ENCODE results near the gene FRA10AC1. TPM values are rescaled to one million over a fixed set of nuclear protein-coding genes. Genes with fewer than 3 reads are reported as not detected.

The FRA10AC1 gene
- polyA plus RNA-seq, 4 donors = 30.4 to 41.8 (median 35.2) TPM

DNA sequence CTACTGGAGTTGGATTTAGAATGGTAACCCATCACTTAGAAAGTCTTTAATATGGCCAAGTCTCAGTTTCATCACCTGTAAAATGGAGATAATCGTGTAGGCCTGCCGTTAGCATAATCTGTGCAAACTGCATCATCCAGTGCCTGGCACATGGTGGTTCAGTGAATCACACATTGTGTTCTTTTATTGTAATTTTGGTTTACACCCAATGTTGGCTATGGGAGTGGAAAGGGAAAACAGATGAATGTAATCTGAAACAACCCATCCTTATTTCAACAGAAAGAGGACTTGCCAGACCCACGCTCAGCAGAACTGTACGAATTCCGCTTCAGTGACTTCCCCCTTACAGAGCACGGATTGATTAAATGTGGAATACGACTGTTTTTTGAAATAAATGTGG lies 62.6 kb downstream of the FRA10AC1 start:
- no peak for DNase-seq (ENCODE audit: low read depth in 4 of 4, low spot score in 3 of 4)

DNA sequence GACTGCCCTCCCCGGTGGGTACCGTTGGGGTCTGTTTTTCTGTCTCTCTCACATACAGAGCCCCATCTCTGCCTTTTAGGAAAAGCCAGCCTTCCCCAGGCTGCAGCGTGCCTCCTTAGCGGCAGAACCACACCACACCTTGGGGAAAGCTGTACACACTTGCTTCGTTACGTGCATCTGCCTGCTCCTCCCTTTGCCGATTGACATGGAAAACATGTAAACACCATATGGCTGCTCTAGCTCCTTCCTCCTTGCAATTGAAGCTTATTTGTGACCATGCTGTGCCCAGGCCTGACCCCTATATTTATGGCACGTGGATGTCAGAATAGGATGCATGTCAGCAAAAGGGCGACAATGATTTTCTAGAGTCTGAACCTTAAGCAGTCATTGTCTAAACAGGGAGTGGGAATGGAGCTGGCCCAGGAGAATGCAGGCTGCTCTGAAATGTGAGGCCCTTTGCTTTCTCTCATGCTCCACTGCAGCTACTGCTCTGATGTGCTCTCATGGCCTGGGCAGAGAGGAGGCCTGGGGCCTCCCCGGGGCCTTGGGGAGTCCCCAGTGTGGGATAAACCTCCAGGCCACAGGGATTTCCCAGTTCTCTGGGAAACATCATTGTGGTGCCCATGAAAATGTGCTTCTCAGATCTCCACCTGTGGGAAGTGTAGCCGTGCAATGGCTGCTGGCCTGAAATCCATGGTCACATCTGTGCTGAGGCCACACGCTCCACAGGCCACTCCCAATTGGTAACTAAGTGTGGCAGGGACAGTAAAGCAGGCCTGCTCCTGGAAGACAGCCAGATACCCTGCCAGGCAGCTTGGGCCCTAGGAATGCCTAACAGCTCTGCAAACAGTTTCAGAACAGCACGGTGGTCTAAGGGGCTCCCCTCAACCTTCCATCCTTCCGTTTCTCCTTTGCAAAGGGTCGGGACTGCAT lies 71.5 kb downstream of the FRA10AC1 start:
- no peak for DNase-seq (ENCODE audit: low read depth in 4 of 4, low spot score in 3 of 4)

DNA sequence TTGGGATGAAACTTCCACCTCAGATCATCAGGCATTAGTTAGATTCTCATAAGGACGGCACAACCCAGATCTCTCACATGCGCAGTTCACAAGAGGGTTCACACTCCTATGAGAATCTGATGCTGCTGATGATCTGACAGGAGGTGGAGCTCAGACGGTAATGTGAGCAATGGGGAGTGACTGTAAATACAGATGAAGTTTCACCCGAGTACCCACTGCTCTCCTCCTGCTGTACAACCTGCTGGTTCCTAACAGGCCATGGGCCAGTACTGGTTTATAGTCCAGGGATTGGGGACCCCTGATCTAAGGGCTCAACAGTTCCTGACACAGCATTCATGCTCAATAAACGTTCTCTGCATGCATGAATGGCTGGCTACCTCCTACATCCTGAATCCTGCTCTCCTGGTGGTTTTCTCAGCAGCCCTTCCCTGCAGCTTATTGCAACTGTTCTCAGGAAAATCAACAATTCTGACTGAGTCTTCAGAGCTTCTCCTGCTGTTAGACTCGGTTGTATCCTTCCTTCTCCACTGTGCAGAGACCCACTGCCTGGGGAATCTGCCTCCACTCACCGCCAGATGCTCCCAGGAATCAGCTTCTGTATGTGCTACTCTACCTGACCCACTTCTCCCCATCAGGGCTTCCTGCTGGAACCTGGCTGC lies 72.6 kb downstream of the FRA10AC1 start:
- DNase-seq (ENCODE audit: low read depth in 4 of 4, low spot score in 3 of 4) = no peak

DNA sequence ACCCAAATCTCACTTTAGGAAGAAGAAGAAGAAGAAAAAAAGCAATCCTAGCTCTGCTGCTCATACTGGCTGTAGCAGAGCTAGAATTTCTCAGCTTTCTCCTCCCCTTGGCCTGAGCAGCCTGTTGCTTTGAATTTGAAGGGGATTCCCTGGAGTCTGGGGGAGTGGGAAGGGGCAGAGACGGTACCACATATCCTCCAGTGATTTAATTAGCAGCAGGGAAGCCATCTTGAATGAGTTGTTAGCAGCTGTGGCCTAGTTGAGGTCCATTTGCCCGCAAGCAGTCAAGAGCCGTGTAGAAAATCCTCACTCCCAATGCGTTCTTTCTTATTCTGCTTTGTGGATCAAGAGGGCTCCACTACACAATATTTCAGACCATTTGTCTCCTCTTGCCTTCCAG lies 73.5 kb downstream of the FRA10AC1 start:
- DNase-seq (ENCODE audit: low read depth in 4 of 4, low spot score in 3 of 4) = no peak

GRCh38 chr10:93622942-93623341 lies 79.5 kb downstream of the FRA10AC1 start:
- DNase-seq (ENCODE audit: low read depth in 4 of 4, low spot score in 3 of 4) = no peak

- DNase-seq (ENCODE audit: low read depth in 4 of 4, low spot score in 3 of 4) = no peak
Observed at GRCh38 chr10:93620925-93621324, 81.5 kb downstream of the FRA10AC1 start.

Other genes with a start within 250 kb of the FRA10AC1 start
- gene MYOF, start 220.3 kb downstream of the FRA10AC1 start, polyA plus RNA-seq (ENCODE audit: insufficient read length in 4 of 4) = 10 to 100 TPM; 31.7 to 45.8 (median 36.8) TPM
- 10 to 100 TPM; 12.4 to 18.4 (median 14.2) TPM for gene CEP55, start 206.0 kb downstream of the FRA10AC1 start, polyA plus RNA-seq (ENCODE audit: insufficient read length in 4 of 4)
- gene FFAR4, start 135.9 kb downstream of the FRA10AC1 start, polyA plus RNA-seq (ENCODE audit: insufficient read length in 4 of 4) = under 1 TPM in 1 of 4 donors, not detected in 3; 0.08 TPM
- 10 to 100 TPM in 1 of 4 donors, under 1 TPM in 3; 0.27 to 15.7 (median 0.46) TPM for gene RBP4, start 101.4 kb downstream of the FRA10AC1 start, polyA plus RNA-seq (ENCODE audit: insufficient read length in 4 of 4)
- gene PDE6C, start 90.1 kb downstream of the FRA10AC1 start, polyA plus RNA-seq (ENCODE audit: insufficient read length in 4 of 4) = 1 to 10 TPM in 1 of 4 donors, under 1 TPM in 3; 0.24 to 2.5 (median 0.80) TPM
- gene LGI1, start 55.3 kb upstream of the FRA10AC1 start, polyA plus RNA-seq (ENCODE audit: insufficient read length in 4 of 4) = 10 to 100 TPM in 1 of 4 donors, 1 to 10 TPM in 3; 6.2 to 33.4 (median 6.5) TPM
- 1 to 10 TPM; 7.6 to 9.5 (median 8.5) TPM for gene SLC35G1, start 191.4 kb upstream of the FRA10AC1 start, polyA plus RNA-seq (ENCODE audit: insufficient read length in 4 of 4)